ENCODE results near the gene RCBTB1.
A peak's percentile ranks its signal among the peaks of the same experiment; 100 is the strongest.
"Not testable (repeated sequence)": the region's sequence is repeated elsewhere in the genome, so short reads cannot be mapped to it uniquely, and the experiment has no call there.

RCBTB1 gene

GRCh38 chr13:49615836-49616675 is 30.7 kb upstream of the RCBTB1 start:
- Mint-ChIP-seq H3K27ac (no peak overlapping the region), H3K4me1 (peaks cover 4% of the 10 kb centered on the region), H3K27me3 (no peaks in the 10 kb centered on the region), H3K9me3 (no peaks in the 10 kb centered on the region), H3K36me3 (ENCODE audit: low read depth) (no peaks in the 10 kb centered on the region), H3K4me3 (no peak overlapping the region)
- ATAC-seq (no peak), DNase-seq (no peak)

DNA sequence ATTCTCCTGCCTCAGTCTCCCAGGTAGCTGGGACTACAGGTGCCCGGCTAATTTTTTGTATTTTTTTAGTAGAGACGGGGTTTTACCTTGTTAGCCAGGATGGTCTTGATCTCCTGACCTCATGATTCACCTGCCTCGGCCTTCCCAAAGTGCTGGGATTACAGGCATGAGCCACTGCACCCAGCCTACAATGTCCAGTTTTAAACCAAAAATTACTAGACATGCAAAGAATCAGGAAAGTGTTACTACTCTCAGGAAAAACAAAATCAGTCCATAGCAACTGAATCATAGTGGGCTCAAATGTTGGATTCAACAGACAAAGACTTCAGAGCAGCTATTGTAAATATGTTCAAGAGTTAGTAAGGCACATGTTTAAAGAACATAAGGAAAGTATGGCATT is 26.7 kb upstream of the RCBTB1 start:
- DNase-seq; H3K27me3 Mint-ChIP-seq; H3K4me3 Mint-ChIP-seq; H3K27ac Mint-ChIP-seq; H3K9me3 Mint-ChIP-seq; H3K36me3 Mint-ChIP-seq (ENCODE audit: low read depth); H3K4me1 Mint-ChIP-seq; ATAC-seq: not testable (repeated sequence)

DNA sequence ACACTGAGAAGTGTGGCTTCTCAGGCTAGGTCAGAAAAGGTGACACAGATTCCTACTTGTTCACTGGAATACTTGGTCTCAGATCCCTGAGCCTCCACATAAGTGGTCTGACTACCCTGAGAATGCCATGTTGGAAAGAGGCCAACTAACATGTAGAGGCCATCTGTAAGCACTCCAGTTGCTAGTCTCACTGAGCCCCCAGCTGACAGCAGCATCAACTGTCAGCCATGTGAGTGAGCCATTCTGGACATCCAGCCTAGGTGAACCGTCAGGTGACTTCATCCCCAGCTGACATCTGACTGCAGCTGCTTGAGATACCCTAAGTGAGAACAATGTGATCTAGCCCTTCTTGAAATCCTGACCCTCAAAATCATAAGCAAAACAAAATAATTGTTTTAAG is 24.8 kb upstream of the RCBTB1 start:
- no peaks in the 10 kb centered on the region for H3K27me3 Mint-ChIP-seq
- peaks cover 7% of the 10 kb centered on the region for H3K4me1 Mint-ChIP-seq
- no peak for ATAC-seq
- H3K27ac Mint-ChIP-seq, result no peak overlapping the region
- H3K9me3 Mint-ChIP-seq, result no peaks in the 10 kb centered on the region
- no peak overlapping the region for H3K4me3 Mint-ChIP-seq
- no peak for DNase-seq
- no peaks in the 10 kb centered on the region for H3K36me3 Mint-ChIP-seq (ENCODE audit: low read depth)

- Mint-ChIP-seq H3K27me3 (no peaks in the 10 kb centered on the region), H3K9me3 (no peaks in the 10 kb centered on the region), H3K4me3 (no peak overlapping the region), H3K4me1 (peaks cover 9% of the 10 kb centered on the region), H3K27ac (no peak overlapping the region), H3K36me3 (ENCODE audit: low read depth) (no peaks in the 10 kb centered on the region)
- DNase-seq (no peak), ATAC-seq (peak; percentile 21)
These were observed 23.4 kb upstream of the RCBTB1 start for GRCh38 chr13:49608651-49609331.

- Mint-ChIP-seq H3K27ac (no peak overlapping the region), H3K36me3 (ENCODE audit: low read depth) (no peaks in the 10 kb centered on the region), H3K4me1 (peaks cover 9% of the 10 kb centered on the region), H3K9me3 (no peaks in the 10 kb centered on the region), H3K4me3 (no peak overlapping the region), H3K27me3 (no peaks in the 10 kb centered on the region)
- no peak for ATAC-seq
- DNase-seq, result no peak
These were observed 22.4 kb upstream of the RCBTB1 start for GRCh38 chr13:49607761-49608160.

GRCh38 chr13:49606747-49607648 is 21.6 kb upstream of the RCBTB1 start:
- peak overlapping the region; percentile 77 for H3K27ac Mint-ChIP-seq
- H3K4me1 Mint-ChIP-seq, result peaks cover 9% of the 10 kb centered on the region
- no peaks in the 10 kb centered on the region for H3K9me3 Mint-ChIP-seq
- H3K36me3 Mint-ChIP-seq (ENCODE audit: low read depth), result no peaks in the 10 kb centered on the region
- DNase-seq (peak; percentile 80), ATAC-seq (peak; percentile 99)
- peak overlapping the region; percentile 72 for H3K4me3 Mint-ChIP-seq
- no peaks in the 10 kb centered on the region for H3K27me3 Mint-ChIP-seq

DNA sequence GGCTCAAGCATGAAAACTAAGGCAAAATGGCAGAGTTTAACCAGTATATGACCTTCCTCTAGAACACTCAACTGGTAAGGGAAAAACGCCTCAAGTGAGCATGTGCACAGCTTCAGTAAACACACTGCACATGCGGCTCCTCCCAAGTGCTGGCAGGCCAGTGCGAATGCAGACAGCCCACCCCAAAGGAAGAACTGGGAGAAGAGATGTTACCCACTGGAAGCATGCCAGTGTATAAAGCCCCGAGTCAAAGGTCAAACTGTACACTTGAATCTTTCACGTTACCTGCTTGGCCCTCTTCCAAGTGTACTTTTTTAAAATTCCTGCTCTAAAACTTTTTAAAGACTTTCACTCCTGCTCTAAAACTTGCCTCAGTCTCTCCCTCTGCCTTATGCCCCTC is 19.2 kb upstream of the RCBTB1 start:
- DNase-seq (no peak), ATAC-seq (no peak)
- H3K4me3 Mint-ChIP-seq, result no peak overlapping the region
- no peak overlapping the region for H3K27ac Mint-ChIP-seq
- H3K9me3 Mint-ChIP-seq, result no peaks in the 10 kb centered on the region
- H3K4me1 Mint-ChIP-seq, result peaks cover 9% of the 10 kb centered on the region
- no peaks in the 10 kb centered on the region for H3K36me3 Mint-ChIP-seq (ENCODE audit: low read depth)
- no peaks in the 10 kb centered on the region for H3K27me3 Mint-ChIP-seq

DNA sequence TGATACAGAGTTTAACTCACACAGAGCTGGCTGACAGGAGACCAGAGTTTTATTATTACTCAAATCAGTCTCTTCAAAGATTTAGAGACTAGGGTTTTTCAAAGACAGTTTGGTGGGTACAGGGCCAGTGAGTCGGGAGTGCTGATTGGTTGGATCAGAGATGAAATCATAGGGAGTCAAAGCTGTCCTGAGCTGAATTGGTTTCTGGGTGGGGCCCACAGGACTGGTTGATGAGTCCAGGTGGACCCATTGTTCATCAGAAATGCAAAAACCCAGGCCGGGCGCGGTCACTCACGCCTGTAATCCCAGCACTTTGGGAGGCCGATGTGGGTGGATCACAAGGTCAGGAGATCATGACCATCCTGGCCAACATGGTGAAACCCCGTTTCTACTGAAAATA is 17.3 kb upstream of the RCBTB1 start:
- not testable (repeated sequence) for H3K9me3 Mint-ChIP-seq; H3K27ac Mint-ChIP-seq; H3K36me3 Mint-ChIP-seq (ENCODE audit: low read depth); H3K4me3 Mint-ChIP-seq; H3K27me3 Mint-ChIP-seq; H3K4me1 Mint-ChIP-seq; DNase-seq; ATAC-seq

GRCh38 chr13:49602005-49602404 is 16.6 kb upstream of the RCBTB1 start:
- ATAC-seq, result no peak
- Mint-ChIP-seq H3K4me1 (peaks cover 3% of the 10 kb centered on the region), H3K9me3 (no peaks in the 10 kb centered on the region), H3K27me3 (no peaks in the 10 kb centered on the region), H3K27ac (no peak overlapping the region), H3K4me3 (no peak overlapping the region), H3K36me3 (ENCODE audit: low read depth) (no peaks in the 10 kb centered on the region)
- DNase-seq, result no peak

DNA sequence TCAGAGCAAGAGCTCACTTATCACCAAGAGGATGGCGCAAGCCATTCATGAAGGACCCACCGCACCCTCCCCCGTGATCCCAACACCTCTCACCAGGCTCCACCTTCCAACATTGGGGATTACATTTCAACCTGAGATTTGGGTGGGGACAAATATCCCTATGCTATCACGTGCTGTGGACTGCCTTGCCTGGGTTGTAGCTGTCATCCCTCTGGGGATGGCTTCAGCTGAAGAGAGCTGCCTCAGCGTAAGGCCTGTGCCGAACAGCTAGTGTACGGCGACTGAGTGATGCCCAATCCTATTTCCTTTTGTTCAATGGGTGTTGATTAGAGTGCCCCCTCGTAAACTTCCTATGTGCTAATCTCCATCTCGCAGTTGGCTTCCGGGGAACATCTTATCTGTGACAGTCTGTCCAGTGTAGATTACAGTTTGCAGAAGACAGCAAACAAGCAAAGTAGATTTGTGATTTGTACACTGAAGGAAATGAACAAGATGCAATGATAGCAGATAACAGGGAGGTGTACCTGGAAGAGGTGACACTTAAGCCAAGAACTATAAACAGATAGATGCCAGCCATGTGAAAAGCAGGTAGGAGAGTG is 11.8 kb upstream of the RCBTB1 start:
- H3K27me3 Mint-ChIP-seq, result peaks cover 1% of the 10 kb centered on the region
- DNase-seq, result no peak
- H3K4me1 Mint-ChIP-seq, result no peaks in the 10 kb centered on the region
- no peak overlapping the region for H3K4me3 Mint-ChIP-seq
- H3K9me3 Mint-ChIP-seq, result no peaks in the 10 kb centered on the region
- no peaks in the 10 kb centered on the region for H3K36me3 Mint-ChIP-seq (ENCODE audit: low read depth)
- no peak for ATAC-seq
- H3K27ac Mint-ChIP-seq, result no peak overlapping the region

DNA sequence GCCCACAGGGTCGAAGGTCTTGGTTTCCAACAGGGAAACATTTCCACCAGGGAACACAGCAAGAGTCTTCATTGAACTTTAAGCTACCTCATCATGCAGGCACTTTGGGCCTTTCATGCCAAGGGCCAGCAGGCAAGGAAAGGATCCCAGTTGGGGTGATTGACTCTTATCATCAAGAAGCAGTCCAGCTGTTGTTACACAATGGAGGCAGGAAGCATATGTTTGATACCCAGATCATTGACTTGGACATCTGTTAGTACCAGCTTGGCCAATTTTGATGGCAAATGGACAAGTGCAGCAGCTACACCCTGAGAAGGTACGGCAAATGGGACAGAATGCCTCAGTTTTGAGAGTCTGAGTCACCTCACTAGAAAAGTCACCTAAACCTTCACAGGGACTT is 10.9 kb upstream of the RCBTB1 start:
- Mint-ChIP-seq H3K4me1 (no peaks in the 10 kb centered on the region), H3K9me3 (no peaks in the 10 kb centered on the region), H3K27me3 (peaks cover 1% of the 10 kb centered on the region), H3K36me3 (ENCODE audit: low read depth) (no peaks in the 10 kb centered on the region), H3K4me3 (no peak overlapping the region), H3K27ac (no peak overlapping the region)
- no peak for ATAC-seq
- no peak for DNase-seq

DNA sequence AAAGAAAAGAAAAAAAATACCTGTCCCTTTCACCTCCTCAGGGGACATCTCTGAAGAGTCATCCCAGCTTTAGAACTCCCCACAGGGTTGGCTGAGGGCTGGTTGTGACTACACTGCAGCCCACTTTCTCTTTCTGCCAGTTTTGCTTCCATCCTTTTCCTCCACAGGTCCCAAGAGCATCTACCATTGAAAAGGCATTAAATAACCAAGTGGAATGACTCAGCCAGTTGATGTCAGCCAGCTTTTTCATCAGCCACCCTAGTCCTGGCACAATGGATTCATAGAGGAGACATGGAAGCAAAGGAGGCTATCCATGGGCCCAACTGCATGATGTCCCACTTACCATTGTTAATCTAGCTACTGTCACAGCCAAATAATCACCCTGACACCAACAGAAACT is 9.2 kb upstream of the RCBTB1 start:
- ATAC-seq, result no peak
- Mint-ChIP-seq H3K27me3 (peaks cover 1% of the 10 kb centered on the region), H3K9me3 (no peaks in the 10 kb centered on the region), H3K4me3 (no peak overlapping the region), H3K4me1 (no peaks in the 10 kb centered on the region), H3K27ac (no peak overlapping the region), H3K36me3 (ENCODE audit: low read depth) (no peaks in the 10 kb centered on the region)
- no peak for DNase-seq

- H3K36me3 Mint-ChIP-seq (ENCODE audit: low read depth); H3K27ac Mint-ChIP-seq; H3K27me3 Mint-ChIP-seq; H3K9me3 Mint-ChIP-seq; H3K4me3 Mint-ChIP-seq; DNase-seq; ATAC-seq; H3K4me1 Mint-ChIP-seq: not testable (repeated sequence)
These were observed 8.5 kb upstream of the RCBTB1 start for GRCh38 chr13:49593876-49594275.

DNA sequence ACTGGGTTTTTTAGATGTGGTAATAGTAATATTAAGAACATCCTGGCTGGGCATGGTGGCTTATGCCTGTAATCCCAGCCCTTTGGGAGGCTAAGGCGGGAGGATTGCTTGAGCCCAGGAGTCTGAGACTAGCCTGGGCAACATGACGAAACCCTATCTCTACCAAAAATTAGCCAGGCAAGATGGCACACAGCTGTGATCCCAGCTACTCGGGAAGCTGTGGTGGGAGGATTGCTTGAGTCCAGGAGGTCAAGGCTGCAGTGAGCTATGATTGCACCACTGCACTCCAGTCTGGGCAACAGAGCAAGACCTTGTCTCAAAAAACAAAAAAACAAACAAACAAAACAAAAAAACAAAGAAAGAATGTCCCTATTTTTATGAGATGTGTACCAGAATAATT is 5.4 kb upstream of the RCBTB1 start:
- not testable (repeated sequence) for H3K9me3 Mint-ChIP-seq; DNase-seq; H3K27ac Mint-ChIP-seq; H3K36me3 Mint-ChIP-seq (ENCODE audit: low read depth); H3K4me1 Mint-ChIP-seq; ATAC-seq; H3K4me3 Mint-ChIP-seq; H3K27me3 Mint-ChIP-seq

Data from activated naive CD8-positive, alpha-beta T cell treated with anti-CD3 and anti-CD28 coated beads, Interleukin-2, amount 50 U/mL, for 24 hours (primary cell).